ENCODE results near the gene DTNB.

DNA sequence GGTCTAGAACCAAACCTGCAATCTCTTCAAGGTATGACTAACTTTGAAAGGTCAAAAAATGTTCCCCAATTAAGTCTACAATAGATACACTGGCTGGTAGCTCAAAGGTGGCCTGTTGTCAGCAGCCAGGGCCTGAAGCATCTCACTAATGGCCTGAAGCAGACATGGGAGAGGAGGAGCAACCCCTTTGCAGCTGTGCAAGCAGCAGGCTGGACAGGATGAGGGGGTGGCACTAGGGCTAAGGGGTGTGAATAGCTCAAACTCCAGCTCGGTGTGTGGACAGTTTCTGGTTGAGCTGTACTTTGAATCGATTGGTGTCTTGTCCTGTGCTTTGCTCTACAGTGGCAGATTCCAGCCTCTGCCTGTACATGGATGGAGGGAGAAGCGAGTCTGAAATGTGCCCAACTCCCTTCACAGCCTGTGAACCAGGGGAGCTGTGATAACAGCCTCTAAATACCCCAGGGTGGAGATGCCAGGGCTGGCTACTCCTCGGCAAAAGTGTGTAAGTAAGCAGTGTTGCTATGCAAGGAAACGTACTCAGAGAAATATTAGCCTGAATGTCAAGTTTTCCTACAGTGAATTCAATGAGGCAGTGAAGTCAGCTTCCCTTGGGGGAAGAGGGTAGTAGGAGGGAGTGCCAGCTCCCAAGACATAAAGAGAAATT, 34.7 kb upstream of the DTNB start:
- TF ChIP-seq, protein P1, sequence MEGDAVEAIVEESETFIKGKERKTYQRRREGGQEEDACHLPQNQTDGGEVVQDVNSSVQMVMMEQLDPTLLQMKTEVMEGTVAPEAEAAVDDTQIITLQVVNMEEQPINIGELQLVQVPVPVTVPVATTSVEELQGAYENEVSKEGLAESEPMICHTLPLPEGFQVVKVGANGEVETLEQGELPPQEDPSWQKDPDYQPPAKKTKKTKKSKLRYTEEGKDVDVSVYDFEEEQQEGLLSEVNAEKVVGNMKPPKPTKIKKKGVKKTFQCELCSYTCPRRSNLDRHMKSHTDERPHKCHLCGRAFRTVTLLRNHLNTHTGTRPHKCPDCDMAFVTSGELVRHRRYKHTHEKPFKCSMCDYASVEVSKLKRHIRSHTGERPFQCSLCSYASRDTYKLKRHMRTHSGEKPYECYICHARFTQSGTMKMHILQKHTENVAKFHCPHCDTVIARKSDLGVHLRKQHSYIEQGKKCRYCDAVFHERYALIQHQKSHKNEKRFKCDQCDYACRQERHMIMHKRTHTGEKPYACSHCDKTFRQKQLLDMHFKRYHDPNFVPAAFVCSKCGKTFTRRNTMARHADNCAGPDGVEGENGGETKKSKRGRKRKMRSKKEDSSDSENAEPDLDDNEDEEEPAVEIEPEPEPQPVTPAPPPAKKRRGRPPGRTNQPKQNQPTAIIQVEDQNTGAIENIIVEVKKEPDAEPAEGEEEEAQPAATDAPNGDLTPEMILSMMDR (IDR thresholded peaks at IDR 0.05) = no peak
- TF ChIP-seq EZH2 (IDR thresholded peaks at IDR 0.05; ENCODE audit: borderline replicate concordance, insufficient read depth, low read depth, low read length, poor library complexity, severe bottlenecking) = no peak

Measured in B cell (primary cell).